ENCODE data around the gene RBMS1.

The RBMS1 gene

GRCh38 chr2:160351956-160352355 is 141.7 kb downstream of the RBMS1 start:
- in situ Hi-C loops (cut with MboI; ENCODE audit: low pct_unique_long_range_greater_than_20kb, low sequenced_read_pairs, unreplicated experiment), result no loop called here
- no peak for DNase-seq (ENCODE audit: low spot score)
- no peak for TF ChIP-seq CTCF (IDR thresholded peaks at IDR 0.05; ENCODE audit: extremely low read depth, insufficient read depth, missing control alignments)

GRCh38 chr2:160349306-160349705 is 144.3 kb downstream of the RBMS1 start:
- no peak for DNase-seq (ENCODE audit: low spot score)
- no peak for TF ChIP-seq CTCF (IDR thresholded peaks at IDR 0.05; ENCODE audit: extremely low read depth, insufficient read depth, missing control alignments)
- in situ Hi-C loops (cut with MboI; ENCODE audit: low pct_unique_long_range_greater_than_20kb, low sequenced_read_pairs, unreplicated experiment), result no loop called here

GRCh38 chr2:160347269-160347863 is 146.2 kb downstream of the RBMS1 start:
- TF ChIP-seq CTCF (IDR thresholded peaks at IDR 0.05; ENCODE audit: extremely low read depth, insufficient read depth, missing control alignments), result no peak
- no peak for DNase-seq (ENCODE audit: low spot score)
- in situ Hi-C loops (cut with MboI; ENCODE audit: low pct_unique_long_range_greater_than_20kb, low sequenced_read_pairs, unreplicated experiment), result no loop called here

- no peak for DNase-seq (ENCODE audit: low spot score)
- in situ Hi-C loops (cut with MboI; ENCODE audit: low pct_unique_long_range_greater_than_20kb, low sequenced_read_pairs, unreplicated experiment), result no loop called here
- TF ChIP-seq CTCF (IDR thresholded peaks at IDR 0.05; ENCODE audit: extremely low read depth, insufficient read depth, missing control alignments), result no peak
Observed at GRCh38 chr2:160345071-160345764, 148.4 kb downstream of the RBMS1 start.

GRCh38 chr2:160343404-160343803 is 150.2 kb downstream of the RBMS1 start:
- in situ Hi-C loops (cut with MboI; ENCODE audit: low pct_unique_long_range_greater_than_20kb, low sequenced_read_pairs, unreplicated experiment), result no loop called here
- TF ChIP-seq CTCF (IDR thresholded peaks at IDR 0.05; ENCODE audit: extremely low read depth, insufficient read depth, missing control alignments), result no peak
- DNase-seq (ENCODE audit: low spot score), result no peak

GRCh38 chr2:160339726-160340125 is 153.9 kb downstream of the RBMS1 start:
- no peak for TF ChIP-seq CTCF (IDR thresholded peaks at IDR 0.05; ENCODE audit: extremely low read depth, insufficient read depth, missing control alignments)
- DNase-seq (ENCODE audit: low spot score), result no peak
- in situ Hi-C loops (cut with MboI; ENCODE audit: low pct_unique_long_range_greater_than_20kb, low sequenced_read_pairs, unreplicated experiment), result no loop called here
